Gastrocnemius medialis (tissue), 4 donors: ENCODE measurements around the gene CADPS. TPM values are rescaled to one million over a fixed set of nuclear protein-coding genes. Genes with fewer than 3 reads are reported as not detected.

ENCODE experiments used
- ATAC-seq, 2 donors: fragments of 150-250 bp; one replicate each; pipeline ENCODE4 v1.9.1; 2016
- DNase-seq, 2 donors: peaks; one replicate each; pipeline ENCODE4 v3.0.0-alpha.2; 2019
- H3K27ac ChIP-seq, 4 donors: fragments of 200-600 bp; sonication (generic); 1 replicate in 1 of 4; 2 replicates in 3 of 4; pipeline ENCODE4 v1.5.1; 2016 to 2018; ENCODE audit warnings: mild to moderate bottlenecking in 2 of 4, moderate library complexity in 1 of 4
- H3K27me3 ChIP-seq, 3 donors: fragments of 200-600 bp; sonication (generic) in 2 of 3; 1 replicate in 1 of 3; 2 replicates in 2 of 3; pipeline versions ENCODE4 v1.5.1 to v1.6.0; 2016 to 2019; ENCODE audit warnings: mild to moderate bottlenecking in 1 of 3, moderate library complexity in 1 of 3
- H3K36me3 ChIP-seq, 2 donors: fragments of 200-600 bp; sonication (generic) in 1 of 2; one replicate each; pipeline ENCODE4 v1.5.1; 2017 to 2018
- H3K4me1 ChIP-seq, 2 donors: fragments of 200-600 bp; sonication (generic) in 1 of 2; one replicate each; pipeline ENCODE4 v1.5.1; 2016 to 2017; ENCODE audit warnings: mild to moderate bottlenecking in 2 of 2
- H3K4me3 ChIP-seq, 4 donors: fragments of 200-600 bp; sonication (generic) in 3 of 4; 1 replicate in 1 of 4; 2 replicates in 3 of 4; pipeline ENCODE4 v1.5.1; 2016 to 2019; ENCODE audit warnings: mild to moderate bottlenecking in 2 of 4
- H3K9me3 ChIP-seq, 3 donors: fragments of 200-600 bp; sonication (generic) in 2 of 3; 1 replicate in 1 of 3; 2 replicates in 2 of 3; pipeline ENCODE4 v1.5.1; 2016 to 2019
- POLR2A ChIP-seq, 2 donors: fragments of 450-650 bp; IDR thresholded peaks; one replicate each; pipeline ENCODE4 v1.6.1; 2017; ENCODE audit warnings: antibody characterized with exemption in 2 of 2, mild to moderate bottlenecking in 2 of 2, moderate library complexity in 2 of 2
- in situ Hi-C, 4 donors: fragments of 200-750 bp; cut with MboI; loops; one replicate each; pipeline versions ENCODE4 v1.15.0 to v1.8.0; 2017; ENCODE audit warnings: low sequenced_read_pairs in 4 of 4
- intact Hi-C: fragments of 100-400 bp; cut with DNase I; formaldehyde crosslinking; loops from one replicate; pipeline ENCODE4 v1.15.1; 2023; ENCODE audit warnings: low total_unique reads
- total RNA-seq, 4 donors: library from RNA; depleted of rRNA; stranded (reverse); fragments of >200 nt; gene quantifications; one replicate each; pipeline versions ENCODE4 v1.1.0 to v1.2.3, GENCODE V29; 2016
- TF ChIP-seq, protein P1 (sequence below), 5 experiments: fragments of 450-650 bp in 3 of 5; fragments of 200-600 bp in 2 of 5; sonication (generic) in 2 of 5; IDR thresholded peaks in 4 of 5; conservative IDR thresholded peaks in 1 of 5; 1 replicate in 4 of 5; 2 replicates in 1 of 5; pipeline ENCODE4 v1.5.1; 2016 to 2019; ENCODE audit warnings: antibody characterized with exemption in 5 of 5, mild to moderate bottlenecking in 3 of 5, moderate library complexity in 3 of 5

CADPS gene
- total RNA-seq, 4 donors from 2014 or later, result 2.1 TPM; not detected in 3

DNA sequence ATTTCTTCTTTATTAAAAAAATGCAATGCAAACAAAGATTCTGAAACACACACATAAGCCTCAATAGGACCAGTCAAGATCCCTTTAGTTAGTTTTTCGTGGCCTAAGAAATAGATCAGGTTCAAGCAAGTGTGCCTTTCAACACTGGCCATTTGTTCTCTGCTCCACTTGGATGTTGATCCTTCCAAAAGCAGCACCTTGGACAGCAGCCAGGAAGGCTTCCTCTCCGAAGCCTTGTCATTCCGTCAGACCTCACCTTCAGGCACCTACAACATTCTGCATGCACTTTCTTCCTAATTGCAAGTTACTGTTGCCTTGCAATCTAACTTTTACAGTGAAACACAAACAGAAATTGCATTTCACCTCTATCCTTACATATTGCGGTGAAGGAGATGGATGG, 346.0 kb downstream of the CADPS start:
- no peak for DNase-seq
- H3K27ac ChIP-seq, result no peak overlapping the region
- in situ Hi-C loops, result no loop called here
- intact Hi-C loops, result no loop called here
- no peak for ATAC-seq
- no peaks in the 10 kb centered on the region for H3K27me3 ChIP-seq
- H3K36me3 ChIP-seq, result no peaks in the 10 kb centered on the region
- H3K4me3 ChIP-seq, result no peak overlapping the region
- H3K9me3 ChIP-seq, result no peaks in the 10 kb centered on the region
- TF ChIP-seq, protein P1, sequence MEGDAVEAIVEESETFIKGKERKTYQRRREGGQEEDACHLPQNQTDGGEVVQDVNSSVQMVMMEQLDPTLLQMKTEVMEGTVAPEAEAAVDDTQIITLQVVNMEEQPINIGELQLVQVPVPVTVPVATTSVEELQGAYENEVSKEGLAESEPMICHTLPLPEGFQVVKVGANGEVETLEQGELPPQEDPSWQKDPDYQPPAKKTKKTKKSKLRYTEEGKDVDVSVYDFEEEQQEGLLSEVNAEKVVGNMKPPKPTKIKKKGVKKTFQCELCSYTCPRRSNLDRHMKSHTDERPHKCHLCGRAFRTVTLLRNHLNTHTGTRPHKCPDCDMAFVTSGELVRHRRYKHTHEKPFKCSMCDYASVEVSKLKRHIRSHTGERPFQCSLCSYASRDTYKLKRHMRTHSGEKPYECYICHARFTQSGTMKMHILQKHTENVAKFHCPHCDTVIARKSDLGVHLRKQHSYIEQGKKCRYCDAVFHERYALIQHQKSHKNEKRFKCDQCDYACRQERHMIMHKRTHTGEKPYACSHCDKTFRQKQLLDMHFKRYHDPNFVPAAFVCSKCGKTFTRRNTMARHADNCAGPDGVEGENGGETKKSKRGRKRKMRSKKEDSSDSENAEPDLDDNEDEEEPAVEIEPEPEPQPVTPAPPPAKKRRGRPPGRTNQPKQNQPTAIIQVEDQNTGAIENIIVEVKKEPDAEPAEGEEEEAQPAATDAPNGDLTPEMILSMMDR (IDR thresholded peaks at IDR 0.05 in 4 of 5, conservative IDR thresholded peaks at IDR 0.05 in 1 of 5), result no peak
- TF ChIP-seq POLR2A (IDR thresholded peaks at IDR 0.05), result no peak
- H3K4me1 ChIP-seq, result no peaks in the 10 kb centered on the region

DNA sequence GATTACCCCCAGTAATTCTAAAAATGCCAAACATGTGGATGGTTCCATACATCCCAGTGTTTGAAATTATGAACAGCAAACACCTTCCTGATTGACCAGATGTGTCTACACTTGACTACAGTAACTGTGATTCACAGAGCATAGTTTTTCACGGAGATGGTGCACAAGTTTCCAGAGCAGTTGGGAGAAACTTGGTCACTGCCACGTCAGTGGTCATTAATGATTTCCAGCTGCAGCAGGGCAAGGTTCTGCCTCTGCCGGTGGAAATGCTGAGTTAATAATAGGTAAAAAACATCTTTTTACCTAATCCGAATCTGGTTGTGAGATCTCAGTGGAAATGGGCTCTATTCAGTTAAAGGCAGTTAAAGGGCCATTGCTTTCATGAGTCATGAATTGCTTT, 347.7 kb downstream of the CADPS start:
- ATAC-seq (no peak), DNase-seq (no peak)
- in situ Hi-C loops (no loop called here), intact Hi-C loops (no loop called here)
- Histone ChIP-seq H3K36me3 (no peaks in the 10 kb centered on the region), H3K4me1 (no peaks in the 10 kb centered on the region), H3K27ac (no peak overlapping the region), H3K9me3 (no peaks in the 10 kb centered on the region), H3K27me3 (no peaks in the 10 kb centered on the region), H3K4me3 (no peak overlapping the region)
- TF ChIP-seq, protein P1 (IDR thresholded peaks at IDR 0.05 in 4 of 5, conservative IDR thresholded peaks at IDR 0.05 in 1 of 5), result no peak

DNA sequence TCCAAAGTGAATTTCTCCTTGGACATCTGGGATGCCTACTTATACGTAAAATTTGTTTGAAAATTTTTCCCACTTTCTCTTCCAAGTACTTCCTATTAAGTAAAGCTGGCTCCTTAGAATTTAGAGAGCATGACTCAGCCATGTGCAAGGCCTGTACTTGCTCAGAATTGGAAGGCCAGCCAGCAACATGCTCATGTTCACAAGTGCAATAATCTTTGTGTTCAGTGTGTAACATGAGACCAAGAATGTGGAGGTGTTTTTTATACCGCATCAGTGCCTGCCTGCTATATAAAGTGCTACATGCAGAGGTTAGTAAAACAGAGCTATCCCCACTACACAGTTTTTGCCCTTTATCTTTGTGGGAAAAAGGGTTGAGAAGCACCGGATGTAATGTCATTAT, 349.9 kb downstream of the CADPS start:
- TF ChIP-seq, protein P1 (IDR thresholded peaks at IDR 0.05 in 4 of 5, conservative IDR thresholded peaks at IDR 0.05 in 1 of 5), result no peak
- no peak for TF ChIP-seq POLR2A (IDR thresholded peaks at IDR 0.05)
- no peaks in the 10 kb centered on the region for H3K9me3 ChIP-seq
- H3K4me3 ChIP-seq, result no peak overlapping the region
- ATAC-seq, result no peak
- no peak overlapping the region for H3K27ac ChIP-seq
- intact Hi-C loops, result no loop called here
- no peaks in the 10 kb centered on the region for H3K4me1 ChIP-seq
- no peaks in the 10 kb centered on the region for H3K36me3 ChIP-seq
- DNase-seq, result no peak
- in situ Hi-C loops, result no loop called here
- no peaks in the 10 kb centered on the region for H3K27me3 ChIP-seq

DNA sequence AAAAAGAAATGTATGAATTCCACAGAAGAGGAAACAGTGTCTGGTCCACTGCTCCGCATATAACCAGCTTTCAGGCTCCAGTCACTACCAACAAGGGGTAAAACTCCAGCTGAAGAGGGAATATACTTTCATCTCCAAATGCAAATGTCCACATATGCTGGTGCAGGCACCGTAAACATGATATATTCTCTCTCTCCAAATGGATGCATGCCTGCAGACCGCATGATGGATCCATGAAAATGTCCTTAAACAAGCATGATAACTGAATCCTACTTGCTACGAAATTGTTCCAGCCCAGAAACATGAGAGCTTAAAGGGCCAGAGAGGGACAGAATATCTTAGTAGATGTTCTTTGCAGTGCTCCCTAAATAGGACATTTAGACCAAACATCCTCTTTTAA, 351.5 kb downstream of the CADPS start:
- Histone ChIP-seq H3K27ac (no peak overlapping the region), H3K36me3 (no peaks in the 10 kb centered on the region), H3K4me1 (no peaks in the 10 kb centered on the region), H3K9me3 (no peaks in the 10 kb centered on the region), H3K4me3 (no peak overlapping the region), H3K27me3 (no peaks in the 10 kb centered on the region)
- ATAC-seq (no peak), DNase-seq (no peak)
- TF ChIP-seq, protein P1 (IDR thresholded peaks at IDR 0.05 in 4 of 5, conservative IDR thresholded peaks at IDR 0.05 in 1 of 5), result no peak
- TF ChIP-seq POLR2A (IDR thresholded peaks at IDR 0.05), result no peak
- in situ Hi-C loops, result no loop called here
- intact Hi-C loops, result no loop called here

- no peak for DNase-seq
- H3K4me1 ChIP-seq, result no peaks in the 10 kb centered on the region
- no peaks in the 10 kb centered on the region for H3K36me3 ChIP-seq
- no peak overlapping the region for H3K4me3 ChIP-seq
- H3K9me3 ChIP-seq, result no peaks in the 10 kb centered on the region
- no peak for ATAC-seq
- H3K27me3 ChIP-seq, result no peaks in the 10 kb centered on the region
- in situ Hi-C loops (no loop called here), intact Hi-C loops (no loop called here)
- no peak overlapping the region for H3K27ac ChIP-seq
- TF ChIP-seq, protein P1 (IDR thresholded peaks at IDR 0.05 in 4 of 5, conservative IDR thresholded peaks at IDR 0.05 in 1 of 5), result no peak
- no peak for TF ChIP-seq POLR2A (IDR thresholded peaks at IDR 0.05)
Measured at GRCh38 chr3:62521464-62522105, 353.6 kb downstream of the CADPS start.
